Chondrocyte (in vitro differentiated cells): ENCODE results near the gene SUGCT. TPM values are rescaled to one million over a fixed set of nuclear protein-coding genes. Genes with fewer than 3 reads are reported as not detected.

Experiments
- DNase-seq: peaks from one replicate; pipeline ENCODE4 v3.0.0; 2021; ENCODE audit warnings: mixed read lengths, low spot score
- H3K27ac Mint-ChIP-seq: one replicate; pipeline ENCODE4 v1.8.0; 2021; ENCODE audit warnings: mild to moderate bottlenecking, moderate library complexity, mixed read lengths; ENCODE audit not compliant: unreplicated experiment
- H3K27me3 Mint-ChIP-seq: 2 replicates; pipeline ENCODE4 v1.8.0; 2021; ENCODE audit warnings: low read depth, mixed read lengths
- H3K36me3 Mint-ChIP-seq: 2 replicates; pipeline ENCODE4 v1.8.0; 2021; ENCODE audit warnings: low read depth, mixed read lengths
- H3K4me1 Mint-ChIP-seq: 2 replicates; pipeline ENCODE4 v1.8.0; 2021; ENCODE audit warnings: low read depth, mild to moderate bottlenecking, mixed read lengths
- H3K4me3 Mint-ChIP-seq: one replicate; pipeline ENCODE4 v1.8.0; 2021; ENCODE audit warnings: mild to moderate bottlenecking, moderate library complexity, mixed read lengths; ENCODE audit not compliant: unreplicated experiment
- H3K9me3 Mint-ChIP-seq: 2 replicates; pipeline ENCODE4 v1.8.0; 2021; ENCODE audit warnings: low read depth, mixed read lengths
- CTCF ChIP-seq: fragments of 200-600 bp; sonication (generic); IDR thresholded peaks from 2 replicates; pipeline ENCODE4 v1.5.0; 2021; ENCODE audit warnings: antibody characterized with exemption, mild to moderate bottlenecking, moderate library complexity
- total RNA-seq: library from RNA; stranded (reverse); gene quantifications from 3 replicates; pipeline ENCODE4 v1.2.1, GENCODE V29; 2021

Gene SUGCT
- total RNA-seq, 1 donor from 2014 or later: 34.4 TPM

- no peak overlapping the region for H3K4me3 Mint-ChIP-seq
- H3K9me3 Mint-ChIP-seq: peaks cover 22% of the 10 kb centered on the region
- no peaks in the 10 kb centered on the region for H3K27me3 Mint-ChIP-seq
- no peak for DNase-seq
- peaks cover 18% of the 10 kb centered on the region for H3K36me3 Mint-ChIP-seq
- peaks cover 4% of the 10 kb centered on the region for H3K4me1 Mint-ChIP-seq
- H3K27ac Mint-ChIP-seq: no peak overlapping the region
- no peak for TF ChIP-seq CTCF
Measured at GRCh38 chr7:40341836-40342235, 207.0 kb downstream of the SUGCT start.

GRCh38 chr7:40346554-40346953, 211.7 kb downstream of the SUGCT start:
- H3K36me3 Mint-ChIP-seq: peaks cover 1% of the 10 kb centered on the region
- DNase-seq: no peak
- H3K4me1 Mint-ChIP-seq: peaks cover 26% of the 10 kb centered on the region
- no peak overlapping the region for H3K27ac Mint-ChIP-seq
- TF ChIP-seq CTCF: no peak
- no peak overlapping the region for H3K4me3 Mint-ChIP-seq
- H3K27me3 Mint-ChIP-seq: no peaks in the 10 kb centered on the region
- H3K9me3 Mint-ChIP-seq: peaks cover 4% of the 10 kb centered on the region

- Mint-ChIP-seq H3K27me3 (no peaks in the 10 kb centered on the region), H3K4me3 (no peak overlapping the region), H3K4me1 (peaks cover 25% of the 10 kb centered on the region)
Measured at GRCh38 chr7:40348126-40348728, 213.4 kb downstream of the SUGCT start.

GRCh38 chr7:40350100-40350499, 215.3 kb downstream of the SUGCT start:
- DNase-seq: no peak
- H3K4me3 Mint-ChIP-seq: no peak overlapping the region
- TF ChIP-seq CTCF: no peak
- H3K27me3 Mint-ChIP-seq: no peaks in the 10 kb centered on the region
- H3K27ac Mint-ChIP-seq: no peak overlapping the region
- peaks cover 8% of the 10 kb centered on the region for H3K9me3 Mint-ChIP-seq
- H3K4me1 Mint-ChIP-seq: peaks cover 32% of the 10 kb centered on the region
- peaks cover 3% of the 10 kb centered on the region for H3K36me3 Mint-ChIP-seq

More at GRCh38 chr7:40348126-40348728, 213.4 kb downstream of the SUGCT start:
- no peak for DNase-seq
- H3K9me3 Mint-ChIP-seq: peaks cover 8% of the 10 kb centered on the region
- peaks cover 3% of the 10 kb centered on the region for H3K36me3 Mint-ChIP-seq
- no peak overlapping the region for H3K27ac Mint-ChIP-seq
- no peak for TF ChIP-seq CTCF

- DNase-seq: no peak
- peaks cover 2% of the 10 kb centered on the region for H3K36me3 Mint-ChIP-seq
- no peak overlapping the region for H3K27ac Mint-ChIP-seq
Measured at GRCh38 chr7:40354711-40355110, 219.9 kb downstream of the SUGCT start.

More at GRCh38 chr7:40354711-40355110, 219.9 kb downstream of the SUGCT start:
- Mint-ChIP-seq H3K9me3 (peaks cover 5% of the 10 kb centered on the region), H3K27me3 (no peaks in the 10 kb centered on the region), H3K4me3 (no peak overlapping the region), H3K4me1 (peaks cover 28% of the 10 kb centered on the region)
- no peak for TF ChIP-seq CTCF
